HTR-8/SVneo (cell line): ENCODE data around the gene ADGRB2.

Experiments used
- DNase-seq: peaks from one replicate; pipeline ENCODE4 v3.0.0; 2011; ENCODE audit warnings: low spot score, mixed read lengths; ENCODE audit not compliant: insufficient read length
- FAIRE-seq: peaks from 2 replicates; lab custom pipeline; 2011; peaks lifted over from hg19 to GRCh38; lab: Jason Lieb, UNC

ADGRB2 gene

DNA sequence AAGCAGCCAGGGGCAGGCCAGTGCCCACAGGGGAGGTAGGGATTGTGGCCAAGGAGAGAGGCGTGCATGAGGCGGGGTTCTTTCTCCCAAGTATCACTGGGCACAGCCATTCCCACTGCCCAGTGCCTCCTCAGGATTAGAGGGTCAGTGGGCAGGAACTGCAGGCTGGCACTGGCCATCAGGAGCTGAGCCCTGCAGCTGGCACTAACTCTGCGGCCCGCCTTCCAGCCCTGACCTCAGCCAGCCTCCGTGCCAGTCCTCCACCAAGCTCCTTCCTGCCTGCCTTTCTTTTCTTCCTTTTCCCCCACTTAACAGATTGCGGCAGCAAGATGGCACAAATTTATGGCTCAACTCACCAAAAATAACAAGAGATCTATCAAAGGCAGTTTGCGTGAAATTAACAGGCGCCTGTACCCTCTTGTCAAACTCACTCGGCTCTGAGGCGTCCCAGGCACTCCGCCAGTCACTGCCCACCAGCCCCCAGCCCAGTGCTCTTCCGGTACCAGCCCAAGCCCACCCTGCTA, 11.1 kb downstream of the ADGRB2 start:
- DNase-seq = no peak
- no peak for FAIRE-seq

DNA sequence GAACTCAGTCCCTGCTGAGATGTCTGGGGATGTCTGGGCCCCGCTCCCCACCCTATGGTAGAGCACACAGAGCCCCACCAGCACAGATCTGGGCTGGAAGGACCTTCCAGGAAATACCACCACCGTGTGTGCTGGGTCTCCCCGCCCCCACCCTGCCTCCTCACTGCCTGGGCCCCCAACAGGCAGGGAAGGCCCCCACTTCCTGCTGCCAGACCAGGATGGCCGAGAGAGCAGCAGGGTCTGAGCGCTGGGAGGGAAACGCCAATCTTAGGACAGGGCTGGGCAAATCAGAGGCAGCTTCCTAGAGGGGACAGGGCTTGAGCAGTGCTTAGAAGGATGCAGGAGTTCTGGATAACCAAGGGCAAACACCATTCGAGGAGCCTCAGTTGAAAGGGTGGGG, 11.9 kb downstream of the ADGRB2 start:
- DNase-seq (no peak), FAIRE-seq (no peak)

DNA sequence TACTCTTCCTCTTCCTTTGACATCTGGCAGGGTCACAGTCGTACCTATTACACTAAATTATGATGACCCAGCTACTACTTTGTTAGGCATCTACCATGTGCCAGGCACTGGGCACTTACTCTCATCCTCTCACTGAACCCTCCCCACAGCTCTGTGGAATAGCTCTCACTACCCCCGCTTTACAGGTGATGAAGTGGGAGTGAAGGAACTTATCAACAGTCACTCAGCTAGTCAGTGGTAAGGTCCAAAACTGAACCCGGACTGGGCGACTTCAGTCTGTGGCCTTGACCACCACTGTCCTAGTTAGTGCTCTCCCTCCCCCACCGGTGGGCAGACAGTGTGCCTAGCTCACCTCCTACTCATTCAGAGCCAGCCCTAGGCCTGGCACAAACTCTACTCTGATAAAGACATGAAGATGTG, 12.3 kb downstream of the ADGRB2 start:
- FAIRE-seq (no peak), DNase-seq (no peak)

DNA sequence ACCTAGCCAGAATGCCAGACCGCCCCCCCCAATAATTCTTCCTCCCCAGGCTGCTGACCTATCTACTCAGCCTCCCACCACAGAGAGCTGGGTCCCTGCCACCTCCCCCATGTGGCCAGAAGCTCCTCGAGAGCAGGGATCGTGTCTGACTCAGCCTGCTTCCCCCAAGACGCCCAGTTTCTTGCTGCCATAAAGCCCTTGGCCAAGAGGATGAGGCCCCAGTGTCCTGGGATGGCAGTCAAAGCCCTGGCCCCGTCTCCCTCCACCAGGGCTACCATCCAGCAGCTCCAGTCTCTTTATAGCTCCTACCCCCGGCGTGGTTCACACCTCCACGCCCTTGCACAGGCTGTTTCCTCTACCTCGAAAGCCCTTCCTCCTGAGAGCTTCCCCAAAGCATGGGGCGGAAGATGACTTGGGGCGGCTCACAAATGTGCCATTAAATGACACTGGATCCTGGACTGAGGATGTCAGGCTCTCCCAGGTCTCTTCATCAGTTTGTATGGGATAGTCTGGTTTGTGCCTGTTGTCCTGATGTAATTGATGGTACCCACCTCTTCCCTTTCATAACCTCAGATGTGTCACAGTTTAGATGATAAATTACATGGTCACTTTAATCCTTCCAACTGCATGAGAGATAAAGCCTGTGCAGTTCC, 13.2 kb downstream of the ADGRB2 start:
- FAIRE-seq = no peak
- DNase-seq = no peak

DNA sequence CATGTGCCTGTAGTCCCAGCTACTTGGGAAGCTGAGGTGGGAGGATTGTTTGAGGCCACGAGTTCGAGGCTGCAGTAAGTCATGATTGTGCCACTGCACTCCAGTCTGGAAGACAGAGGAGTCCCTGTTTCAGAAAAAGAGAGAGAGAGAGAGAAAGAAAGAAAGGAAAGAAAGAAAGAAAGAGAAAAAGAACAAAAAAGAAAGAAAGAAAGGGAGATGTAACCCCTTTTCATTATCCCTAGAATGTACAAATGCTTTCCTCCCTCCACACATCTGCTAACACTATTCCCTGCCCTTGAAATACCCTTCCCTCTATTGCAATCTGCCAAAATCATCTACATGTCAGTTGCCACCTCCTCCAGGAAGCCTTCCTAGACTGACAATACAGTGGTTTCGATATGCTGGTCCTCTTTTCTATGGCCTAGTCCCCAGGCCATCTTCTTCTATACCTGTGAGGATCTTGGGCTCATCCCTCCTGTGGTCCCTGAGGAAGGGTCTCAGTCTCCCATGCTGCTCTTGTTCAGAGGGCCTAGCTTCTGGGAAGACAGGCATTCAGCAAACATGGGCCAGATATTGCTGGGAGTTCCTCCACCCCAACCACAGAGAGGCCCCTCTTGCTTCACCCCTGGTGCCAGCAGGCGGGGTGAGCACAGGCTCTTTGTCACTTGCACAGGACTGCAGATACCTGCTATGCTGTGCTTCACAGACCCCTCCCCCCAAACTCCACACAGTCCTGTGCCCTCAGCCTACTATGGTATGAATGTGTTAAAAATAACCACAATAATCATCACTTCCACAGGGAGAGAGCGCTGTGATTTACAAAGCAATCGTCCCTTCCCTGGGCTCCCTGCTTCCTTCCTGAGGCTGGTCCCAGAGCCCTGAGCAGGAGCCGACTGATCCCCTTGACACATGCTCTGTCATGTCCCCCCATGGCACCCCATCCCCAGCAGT, 14.1 kb downstream of the ADGRB2 start:
- FAIRE-seq = no peak
- no peak for DNase-seq

DNA sequence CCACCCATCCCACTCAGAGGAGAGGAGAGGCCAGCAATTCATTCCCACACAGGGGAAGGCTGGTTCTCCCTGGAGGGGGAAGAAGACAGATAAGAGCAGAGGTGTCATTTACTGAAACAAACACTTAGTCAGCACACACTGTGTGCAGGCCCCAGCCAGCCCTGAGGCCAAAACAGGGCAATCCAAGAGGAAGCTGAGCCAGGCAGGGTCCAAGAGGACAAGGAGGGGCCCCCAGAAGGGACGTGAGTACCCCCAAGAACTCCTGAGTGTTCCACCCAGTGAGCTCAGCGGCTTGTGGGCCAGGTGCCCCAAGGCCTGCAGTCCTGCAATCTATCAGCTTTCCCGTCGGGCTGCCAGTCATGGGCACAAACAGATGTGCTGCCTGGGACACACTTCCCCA, 15.8 kb downstream of the ADGRB2 start:
- DNase-seq (no peak), FAIRE-seq (no peak)

DNA sequence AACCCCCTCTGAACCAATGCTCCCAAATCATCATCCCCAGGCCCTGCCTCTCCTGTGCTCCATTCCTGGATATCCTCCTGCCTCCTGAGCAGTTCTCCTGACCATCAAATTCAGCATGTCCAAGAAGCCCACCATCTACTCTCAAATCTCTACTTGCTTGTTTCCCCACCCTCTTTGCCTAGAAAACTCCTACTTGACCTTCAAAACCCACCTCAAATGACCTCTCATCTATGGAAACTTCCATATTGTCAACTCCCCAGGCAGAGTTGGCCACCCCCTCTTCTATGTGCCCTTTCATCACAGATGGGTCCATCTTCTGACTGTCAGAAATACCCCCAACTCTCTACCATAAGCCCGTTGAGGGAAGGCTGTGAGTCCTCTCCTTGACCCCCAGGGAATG, 16.8 kb downstream of the ADGRB2 start:
- DNase-seq (no peak), FAIRE-seq (no peak)

DNA sequence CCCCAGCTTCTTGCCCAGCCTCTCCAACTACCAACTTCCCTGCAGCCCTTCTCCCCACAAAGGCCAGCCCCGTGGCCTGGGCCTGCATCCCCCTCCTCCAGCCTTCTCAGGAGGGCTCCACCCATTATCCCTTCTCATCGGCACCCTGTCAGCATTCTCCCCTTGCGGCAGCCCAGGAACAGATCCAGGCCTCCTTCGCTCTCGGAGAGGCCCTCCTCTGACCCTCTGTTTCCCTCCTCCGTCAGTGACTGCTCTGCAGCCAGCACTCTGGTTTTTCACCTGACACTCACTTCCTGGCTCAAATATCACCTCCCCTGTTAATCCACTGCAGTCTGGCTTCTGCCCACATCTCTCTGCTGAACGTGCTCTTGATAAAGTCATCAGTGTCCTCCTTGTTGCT, 17.5 kb downstream of the ADGRB2 start:
- DNase-seq = no peak
- no peak for FAIRE-seq

DNA sequence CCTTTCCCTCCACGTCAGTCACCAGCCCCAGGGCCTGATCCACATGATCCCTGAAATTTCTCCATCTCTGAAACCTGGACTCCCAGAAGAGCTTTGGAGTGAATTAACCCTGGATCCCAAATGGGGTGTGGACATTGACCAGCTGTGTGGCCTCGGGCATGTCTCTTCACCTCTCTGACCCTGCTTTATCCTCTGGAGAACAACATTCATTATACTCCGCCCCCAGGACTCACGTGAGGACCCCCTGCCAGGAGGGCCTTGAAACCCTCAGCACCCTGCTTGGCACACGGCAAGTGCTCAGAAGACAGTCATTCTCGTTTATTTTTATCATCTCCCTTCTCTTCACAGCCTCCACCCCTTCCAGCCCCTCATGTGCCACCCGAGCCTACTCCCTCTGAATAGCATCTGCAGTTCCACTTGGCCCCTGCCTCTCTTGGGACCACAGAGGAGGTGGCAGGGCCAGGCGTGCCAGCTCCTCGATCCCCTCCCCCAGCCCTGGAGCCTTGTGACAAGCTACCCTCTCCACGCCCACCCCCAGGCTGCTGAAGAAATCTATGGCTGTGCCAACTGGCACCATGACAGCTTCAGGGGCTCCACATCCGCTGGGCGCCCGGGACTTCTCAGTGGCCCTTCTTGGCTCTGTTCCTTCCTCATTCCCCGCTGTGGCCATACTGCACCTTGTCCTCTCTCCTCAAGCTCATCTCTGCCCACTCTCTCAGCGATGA, 18.0 kb downstream of the ADGRB2 start:
- DNase-seq (no peak), FAIRE-seq (no peak)

DNA sequence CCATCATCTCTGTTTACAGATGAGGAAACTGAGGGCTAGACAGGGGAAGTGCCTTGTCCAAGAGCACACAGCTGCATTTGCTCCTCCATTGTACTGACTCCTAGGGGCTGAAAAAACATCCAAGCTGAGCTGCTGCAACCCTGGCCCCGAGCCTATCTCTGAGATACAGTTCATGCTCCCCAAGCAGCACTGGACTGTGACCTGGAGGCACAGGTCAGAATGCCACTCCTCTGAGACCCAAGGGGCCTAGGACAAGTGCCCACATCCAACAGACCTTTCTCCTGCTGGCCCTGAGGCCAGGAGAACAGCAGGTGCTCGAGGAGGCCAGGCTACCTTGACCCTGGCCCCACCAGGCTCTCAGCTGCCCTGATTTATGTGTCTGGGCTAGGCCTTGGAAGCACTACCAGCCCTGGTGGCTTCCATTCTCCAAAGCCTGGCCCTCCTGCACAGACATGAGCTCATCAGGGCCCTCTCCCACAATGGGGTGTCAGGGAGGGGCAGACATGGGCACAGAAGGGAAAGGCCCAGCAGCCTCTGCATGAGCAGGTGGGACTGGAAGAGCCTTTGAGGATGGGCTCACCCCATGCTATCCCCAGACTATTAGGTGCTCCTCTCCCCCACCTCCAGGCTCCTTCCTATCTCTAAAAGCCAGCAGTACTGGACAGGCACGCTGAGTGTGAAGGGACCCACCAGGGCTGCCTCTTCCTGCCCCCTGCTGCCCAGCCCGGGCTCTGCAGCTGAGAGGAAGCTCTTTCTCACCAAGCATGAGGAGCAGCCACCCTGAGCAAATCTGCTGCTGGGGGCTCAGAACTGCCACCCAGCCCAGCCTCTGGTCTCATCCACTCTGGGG, 18.8 kb downstream of the ADGRB2 start:
- DNase-seq = peak; percentile 66
- no peak for FAIRE-seq

DNA sequence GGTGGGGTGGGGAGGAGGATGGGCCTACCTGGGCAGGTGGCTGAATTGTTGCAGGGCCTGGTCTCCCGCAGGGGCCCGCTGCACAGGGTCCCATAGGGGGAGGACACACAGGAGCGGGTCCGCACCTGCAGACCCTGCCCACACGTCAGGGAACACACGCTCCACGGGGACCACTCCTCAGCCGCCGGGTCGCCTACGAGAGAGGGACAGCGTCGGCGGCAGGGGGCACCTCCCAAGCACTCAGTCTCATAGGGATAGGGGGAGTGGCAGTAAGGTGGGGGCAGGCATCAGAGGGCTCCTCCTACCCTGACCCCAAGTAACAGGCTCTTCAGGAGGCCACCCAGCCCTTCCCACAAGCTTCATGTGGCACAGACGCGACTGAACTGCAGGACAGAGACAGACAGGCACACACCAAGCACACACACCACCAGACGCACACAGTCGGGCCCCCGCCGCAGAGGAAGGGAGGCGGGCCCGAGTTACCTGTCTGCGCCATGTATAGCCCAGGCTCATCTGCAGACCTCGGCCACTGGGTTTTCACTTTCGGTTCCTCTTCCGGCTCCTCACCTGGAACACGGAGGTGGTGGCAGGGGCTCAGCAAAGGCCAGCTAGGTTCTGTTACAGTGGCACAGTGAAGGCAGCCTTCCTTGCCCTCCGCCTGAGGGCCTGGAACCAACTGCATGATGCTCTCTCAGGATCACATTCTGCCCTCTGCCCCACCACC, 19.8 kb downstream of the ADGRB2 start:
- no peak for FAIRE-seq
- DNase-seq = no peak

DNA sequence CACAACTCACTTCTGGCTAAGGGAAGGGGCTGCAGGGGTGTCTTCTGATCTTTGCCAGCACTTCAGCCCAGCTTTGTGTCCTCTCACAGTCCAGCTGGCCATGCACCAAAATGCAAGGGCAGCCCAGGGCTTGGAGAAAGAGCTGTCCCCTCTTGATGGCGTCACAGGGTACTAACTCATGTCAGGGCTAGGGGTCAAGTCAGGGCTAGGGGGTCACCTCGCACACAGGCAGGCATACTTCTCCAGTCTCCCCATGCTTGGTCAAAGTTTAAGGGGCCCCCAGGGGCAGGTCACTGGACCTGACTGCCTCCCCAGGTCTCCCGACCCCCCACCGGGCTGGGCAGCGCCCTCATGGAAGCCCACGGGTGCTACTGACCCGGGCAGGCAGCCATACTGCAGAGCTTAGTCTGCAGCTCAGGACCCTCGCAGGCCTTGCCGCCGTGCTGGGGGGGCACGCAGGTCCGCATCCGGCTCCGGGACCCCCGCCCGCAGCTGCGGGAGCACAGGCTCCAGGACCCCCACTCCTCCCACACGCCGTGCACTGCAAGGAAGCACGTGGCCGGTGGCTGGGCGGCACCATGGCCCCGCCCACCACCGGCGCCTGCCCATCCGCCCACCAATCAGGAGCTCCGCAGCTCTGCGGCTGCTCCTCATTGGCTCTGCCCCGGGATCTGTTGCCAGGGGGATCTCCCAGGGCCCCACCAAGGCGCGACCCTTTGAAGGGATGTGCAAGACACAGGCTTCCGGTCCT, 21.5 kb downstream of the ADGRB2 start:
- DNase-seq = no peak

DNA sequence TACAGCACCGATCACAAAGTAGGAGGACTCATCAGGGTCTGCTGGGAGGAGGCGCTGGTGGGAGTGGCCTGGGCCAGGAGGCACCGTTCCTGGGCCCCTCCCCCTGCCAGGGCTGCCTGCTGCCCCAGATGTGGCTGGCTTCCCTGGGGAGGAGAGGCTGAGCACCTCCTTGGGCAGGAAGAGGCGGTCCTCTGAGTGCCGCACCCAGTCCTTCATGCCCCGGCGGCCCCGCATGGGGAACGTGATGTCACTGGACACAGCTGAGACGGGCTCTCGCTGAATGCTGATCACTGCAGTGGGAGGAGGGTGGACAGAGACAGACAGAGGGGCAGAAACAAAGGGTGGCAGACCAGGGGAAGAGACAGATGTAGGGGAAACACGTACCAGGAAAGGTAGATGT, 24.8 kb downstream of the ADGRB2 start:
- FAIRE-seq = no peak
- no peak for DNase-seq

More for the DNA sequence above, 21.5 kb downstream of the ADGRB2 start:
- FAIRE-seq = no peak

DNA sequence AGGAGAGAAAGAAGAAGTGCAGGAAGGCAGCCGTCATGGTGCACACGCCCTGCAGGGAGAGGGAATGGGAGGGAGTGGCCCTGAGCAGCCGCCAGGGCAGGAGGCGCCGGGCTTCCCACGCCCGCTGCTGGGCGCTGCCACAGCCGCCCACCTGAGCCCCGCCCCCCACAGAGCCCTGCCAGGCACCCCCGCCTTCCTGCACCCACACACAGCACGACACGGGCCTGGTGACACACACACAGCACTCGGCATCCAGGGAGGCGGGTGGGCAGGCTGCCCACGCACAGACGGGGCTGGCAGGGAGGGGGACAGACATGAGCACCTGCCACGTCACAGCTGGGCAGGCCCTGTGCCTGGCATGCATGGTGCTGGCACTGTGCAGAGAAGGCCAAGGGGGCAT, 27.5 kb downstream of the ADGRB2 start:
- no peak for FAIRE-seq
- DNase-seq = no peak

DNA sequence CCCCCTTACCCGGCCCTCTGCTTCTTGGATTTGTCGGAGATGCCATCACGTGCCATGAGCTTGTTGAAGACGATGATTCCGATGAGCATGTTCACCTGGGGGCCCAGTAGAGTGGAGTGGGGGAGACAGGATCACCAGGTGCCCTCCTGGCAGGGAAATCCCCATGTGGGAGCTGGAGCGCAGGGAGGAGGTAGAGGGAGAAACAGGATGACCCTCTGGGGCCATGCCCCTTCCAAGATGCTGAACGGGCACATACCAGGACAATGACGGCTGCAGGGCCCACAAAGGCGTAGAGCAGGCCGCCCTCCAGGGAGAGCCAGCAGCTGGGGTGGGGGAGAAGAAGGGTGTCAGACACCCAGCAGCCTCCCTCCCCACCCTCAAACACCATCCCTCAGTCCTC, 28.6 kb downstream of the ADGRB2 start:
- no peak for FAIRE-seq

DNA sequence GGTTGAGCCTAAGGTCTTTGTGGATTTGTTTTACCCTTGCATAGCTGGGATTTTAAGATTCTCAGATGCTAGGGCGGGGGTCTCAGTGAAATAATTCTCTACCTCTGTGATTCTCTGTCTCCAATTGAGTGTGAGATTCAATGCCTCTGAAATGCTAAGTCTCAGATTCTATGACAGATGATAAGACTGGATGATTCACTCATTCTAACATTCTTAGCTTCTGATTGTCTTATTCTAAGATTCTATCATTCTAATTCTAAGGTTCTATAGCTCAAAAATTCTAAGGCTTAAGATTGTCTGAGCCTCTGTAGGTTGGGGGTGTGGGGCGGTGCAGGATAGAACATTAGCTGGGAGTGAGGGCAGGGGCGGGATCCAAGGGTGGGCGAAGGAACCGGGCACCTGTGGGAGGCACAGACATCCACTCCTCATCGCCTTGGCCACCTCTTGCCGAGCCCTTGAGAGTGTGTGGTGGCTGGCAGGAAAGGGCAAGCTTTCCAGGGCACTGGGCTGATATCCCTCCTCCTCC, 29.5 kb downstream of the ADGRB2 start:
- FAIRE-seq (no peak), DNase-seq (no peak)

More for the DNA sequence above, 28.6 kb downstream of the ADGRB2 start:
- no peak for DNase-seq

DNA sequence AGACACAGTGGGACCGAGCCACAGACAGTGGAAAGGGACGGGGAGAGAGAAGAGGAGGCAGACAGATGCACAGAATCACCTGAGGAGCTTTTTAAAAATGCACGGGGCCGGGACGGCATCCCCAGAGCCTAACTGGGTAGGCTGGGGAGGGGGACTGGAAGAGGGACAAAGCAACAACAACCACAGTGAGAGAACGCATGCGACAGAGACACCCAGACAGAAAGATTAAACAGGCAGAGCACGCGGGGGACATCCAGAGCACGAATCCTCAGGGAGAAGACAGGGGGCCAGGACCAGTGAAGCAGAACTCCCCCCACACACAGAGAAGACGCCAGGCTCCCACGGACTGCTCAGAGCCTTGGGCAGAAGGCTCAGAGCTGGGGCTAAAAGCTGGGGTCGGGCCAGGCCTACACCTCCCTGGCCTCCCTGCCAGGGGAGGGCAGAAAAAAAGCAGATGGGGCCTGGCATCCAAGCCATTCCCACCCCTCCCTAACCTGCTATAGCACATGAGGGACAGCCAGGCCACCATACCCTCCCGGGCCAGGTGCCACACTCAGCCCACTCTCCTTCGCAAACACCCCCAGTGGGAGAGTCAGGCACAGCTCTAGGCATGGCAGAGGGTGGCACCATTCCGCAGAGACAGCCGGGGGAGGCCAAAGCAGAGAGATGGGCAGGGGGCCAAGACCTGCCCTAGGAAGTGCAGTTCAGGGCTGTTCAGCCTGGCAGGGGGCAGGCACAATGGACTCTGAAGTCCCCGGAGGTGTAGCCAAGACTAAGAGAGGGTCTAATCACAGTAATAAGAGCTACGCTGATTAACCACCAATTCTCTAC, 30.5 kb downstream of the ADGRB2 start:
- no peak for DNase-seq
- no peak for FAIRE-seq
